Adipose tissue (tissue), 3 donors: ENCODE measurements around the gene RHNO1. TPM values are rescaled to one million over a fixed set of nuclear protein-coding genes. Genes with fewer than 3 reads are reported as not detected.

Experiments used
- H3K27ac ChIP-seq: one replicate; pipeline ENCODE4 v1.5.1; 2013; ENCODE audit warnings: low read depth, low read length
- WGBS, 3 donors: extraction: QIAGEN DNeasy Blood & Tissue Kit; methylation state at CpG; one replicate each; pipeline ENCODE4 v1.1.7; 2013; 5-methylcytosine and 5-hydroxymethylcytosine counted together
- polyA plus RNA-seq, 3 donors: library from polyadenylated mRNA; stranded (reverse); fragments of 200-250 nt; gene quantifications; one replicate each; pipeline ENCODE4 v1.2.3, GENCODE V29; 2013
- donor health status: healthy with polysubstance abuse.
- donor health status: Bipolar disorder and iron deficiency.
- donor health status: healthy.

Gene RHNO1
- 1 to 10 TPM; 4.5 to 9.8 (median 5.3) TPM for polyA plus RNA-seq

GRCh38 chr12:2877047-2877952 is at the start of gene RHNO1, which contains the start of gene FOXM1:
RHNO1 (plus strand) TSS chr12:2877223; CDS start chr12:2885367, 8,144 bp downstream.
FOXM1 (minus strand) TSS chr12:2877174; CDS start chr12:2874478, 2,696 bp downstream.
- WGBS, 3 donors = 1% methylated on average over 69 to 70 of the region's 70 CpGs
- H3K27ac ChIP-seq = peak within 1 kb of the TSS; percentile 78

- WGBS, 3 donors = 94 to 95% (median 94%) methylated on average over 6 of the region's 6 CpGs
- no peak overlapping the region for H3K27ac ChIP-seq
Observed at GRCh38 chr12:2829275-2829674, 47.7 kb upstream of the RHNO1 start.

GRCh38 chr12:2832550-2833127 is 44.4 kb upstream of the RHNO1 start:
- WGBS, 3 donors = 65 to 71% (median 71%) methylated on average over 6 of the region's 6 CpGs
- H3K27ac ChIP-seq = no peak overlapping the region

- no peak overlapping the region for H3K27ac ChIP-seq
- WGBS, 3 donors = 60 to 67% (median 64%) methylated on average over 5 of the region's 5 CpGs
Observed at GRCh38 chr12:2833327-2833726, 43.7 kb upstream of the RHNO1 start.

GRCh38 chr12:2833810-2834209 is 43.2 kb upstream of the RHNO1 start:
- H3K27ac ChIP-seq = no peak overlapping the region
- 53 to 80% (median 59%) methylated on average over 9 of the region's 9 CpGs for WGBS, 3 donors

GRCh38 chr12:2834581-2835491 is 42.2 kb upstream of the RHNO1 start, which contains the start of gene NRIP2:
NRIP2 (minus strand) TSS chr12:2835035; CDS start chr12:2834983, 52 bp downstream.
- WGBS, 3 donors = 14 to 22% (median 19%) methylated on average over 31 to 32 of the region's 32 CpGs
- no peak within 1 kb of the TSS for H3K27ac ChIP-seq

- 72 to 78% (median 77%) methylated on average over 4 of the region's 4 CpGs for WGBS, 3 donors
- no peak overlapping the region for H3K27ac ChIP-seq
Observed at GRCh38 chr12:2835691-2836403, 41.2 kb upstream of the RHNO1 start.

GRCh38 chr12:2836574-2836973 is 40.4 kb upstream of the RHNO1 start:
- H3K27ac ChIP-seq = no peak overlapping the region
- WGBS, 3 donors = 65 to 92% (median 72%) methylated on average over 8 of the region's 8 CpGs

GRCh38 chr12:2841056-2841650 is 35.9 kb upstream of the RHNO1 start:
- 67 to 72% (median 68%) methylated on average over 9 of the region's 9 CpGs for WGBS, 3 donors
- no peak overlapping the region for H3K27ac ChIP-seq

GRCh38 chr12:2842948-2843347 is 34.1 kb upstream of the RHNO1 start:
- WGBS, 3 donors = 78 to 82% (median 80%) methylated on average over 5 of the region's 5 CpGs
- no peak overlapping the region for H3K27ac ChIP-seq

- 68 to 89% (median 89%) methylated on average over 9 of the region's 9 CpGs for WGBS, 3 donors
- no peak overlapping the region for H3K27ac ChIP-seq
Observed at GRCh38 chr12:2844786-2845185, 32.2 kb upstream of the RHNO1 start.

GRCh38 chr12:2845280-2845679 is 31.7 kb upstream of the RHNO1 start:
- no peak overlapping the region for H3K27ac ChIP-seq
- 34 to 60% (median 38%) methylated on average over 6 of the region's 6 CpGs for WGBS, 3 donors

- 92 to 100% (median 98%) methylated on average over 3 of the region's 3 CpGs for WGBS, 3 donors
- no peak overlapping the region for H3K27ac ChIP-seq
Observed at GRCh38 chr12:2851931-2852330, 25.1 kb upstream of the RHNO1 start.

- WGBS, 3 donors = 16 to 25% (median 17%) methylated on average over 11 of the region's 11 CpGs
- no peak overlapping the region for H3K27ac ChIP-seq
Observed at GRCh38 chr12:2853626-2854025, 23.4 kb upstream of the RHNO1 start.

- no peak overlapping the region for H3K27ac ChIP-seq
- 55 to 90% (median 89%) methylated on average over 25 of the region's 25 CpGs for WGBS, 3 donors
Observed at GRCh38 chr12:2854669-2855453, 22.2 kb upstream of the RHNO1 start.

GRCh38 chr12:2855546-2855945 is 21.5 kb upstream of the RHNO1 start:
- 93 to 97% (median 95%) methylated on average over 6 to 7 of the region's 7 CpGs for WGBS, 3 donors

GRCh38 chr12:2856051-2856450 is 21.0 kb upstream of the RHNO1 start:
- no peak overlapping the region for H3K27ac ChIP-seq
- WGBS, 3 donors = 90 to 91% (median 91%) methylated on average over 3 of the region's 3 CpGs

More at GRCh38 chr12:2855546-2855945, 21.5 kb upstream of the RHNO1 start:
- H3K27ac ChIP-seq = no peak overlapping the region
